ENCODE results near the gene TNFRSF14.

TNFRSF14 gene

DNA sequence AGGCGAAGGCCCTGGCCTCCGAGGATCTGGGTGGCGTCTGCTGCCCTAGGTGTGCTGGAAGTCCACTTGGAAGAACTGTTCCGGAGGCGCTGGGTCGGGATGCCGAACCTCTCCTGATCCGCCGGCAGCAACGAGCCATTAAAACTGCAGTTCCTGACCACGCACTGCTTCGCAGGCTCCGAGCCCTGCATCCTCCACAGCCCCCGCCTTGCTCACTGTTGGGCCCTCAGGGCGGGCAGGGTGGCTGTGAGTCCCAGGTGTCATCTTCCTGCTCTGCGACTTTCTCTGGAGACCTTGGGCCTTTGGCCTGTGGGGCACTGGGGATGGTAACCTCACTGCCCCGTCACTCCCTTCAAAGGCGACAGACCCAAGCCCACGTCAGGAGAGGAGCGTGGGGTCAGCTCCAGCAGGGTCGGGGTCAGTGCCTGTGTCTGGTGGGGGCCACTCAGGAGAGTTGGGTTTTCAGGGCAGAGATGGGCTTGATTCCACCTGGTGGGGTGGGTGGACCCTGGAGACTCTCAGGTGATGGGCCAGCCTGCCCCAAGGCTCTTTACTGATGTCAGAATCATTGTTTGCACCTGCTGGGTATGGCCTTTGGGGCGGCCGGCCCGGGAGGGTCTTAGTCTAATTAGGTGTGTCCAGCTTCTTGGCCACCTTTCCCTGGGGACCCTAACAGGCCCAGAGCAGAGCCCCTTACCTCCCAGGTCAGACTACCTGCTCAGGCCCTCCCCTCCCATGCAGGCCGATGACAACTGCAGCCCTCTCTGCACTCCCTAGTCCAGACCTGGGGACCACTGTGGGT lies 33.5 kb downstream of the TNFRSF14 start:
- no peak for DNase-seq

DNA sequence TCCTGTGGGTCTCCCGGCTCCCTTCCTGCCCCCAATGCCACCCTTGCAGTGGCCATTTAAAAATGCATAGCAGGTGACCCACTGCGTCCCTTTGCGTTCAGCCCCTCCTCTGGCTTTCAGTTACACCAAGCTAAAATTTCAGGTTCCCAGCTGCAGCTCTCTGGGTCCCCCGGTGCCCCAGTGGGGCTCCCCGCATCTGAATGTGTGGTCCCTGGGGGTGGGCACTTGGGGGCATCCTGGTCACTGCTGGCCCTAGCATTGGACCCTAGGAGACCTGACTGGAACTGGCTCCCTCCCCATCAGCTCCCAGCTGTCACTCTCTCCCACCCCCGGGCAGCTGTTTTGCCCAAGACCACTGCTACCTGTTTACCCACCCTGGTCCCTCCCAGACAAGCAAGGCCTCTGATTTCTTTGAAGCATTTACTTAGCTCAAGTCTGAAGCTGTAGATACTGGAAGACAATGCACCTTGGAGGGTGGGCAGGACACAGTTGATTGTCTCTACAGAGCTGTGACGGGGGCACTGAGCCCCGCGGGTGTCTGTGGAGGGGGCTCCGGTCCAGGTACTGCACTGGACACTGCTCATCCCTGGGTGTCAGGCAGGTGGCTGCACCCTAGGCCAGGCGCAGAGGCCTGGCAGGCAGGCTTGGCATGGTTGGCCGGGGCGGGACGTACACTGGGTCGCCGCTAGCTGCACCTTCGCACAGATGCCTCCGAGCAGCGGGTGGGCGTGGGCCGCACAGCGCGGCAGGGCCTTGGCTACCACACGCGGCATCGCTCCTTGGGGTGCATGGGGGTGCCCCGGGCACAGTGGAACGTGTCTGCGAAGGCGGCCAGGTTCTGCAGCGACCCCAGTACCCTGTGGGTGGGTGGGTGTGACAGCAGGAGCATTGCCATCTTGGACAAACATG lies 34.3 kb downstream of the TNFRSF14 start:
- DNase-seq = no peak

DNA sequence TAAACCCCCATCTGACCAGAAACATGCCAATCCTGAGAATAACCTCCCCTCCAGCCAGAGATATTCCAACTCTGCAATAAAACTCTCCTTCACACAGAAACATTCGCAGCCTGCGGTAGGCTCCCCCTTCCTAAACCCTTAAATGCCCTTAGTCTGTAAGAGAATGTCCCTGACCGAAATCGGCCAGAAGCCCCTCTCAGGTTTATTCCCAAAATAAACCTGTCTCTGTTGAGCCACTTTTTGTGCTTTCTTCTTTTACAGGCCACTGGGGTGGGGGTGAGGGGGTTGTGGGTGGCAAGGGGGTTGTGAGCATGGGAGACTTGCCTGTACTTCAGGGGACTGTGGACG lies 35.0 kb downstream of the TNFRSF14 start:
- DNase-seq = no peak

DNA sequence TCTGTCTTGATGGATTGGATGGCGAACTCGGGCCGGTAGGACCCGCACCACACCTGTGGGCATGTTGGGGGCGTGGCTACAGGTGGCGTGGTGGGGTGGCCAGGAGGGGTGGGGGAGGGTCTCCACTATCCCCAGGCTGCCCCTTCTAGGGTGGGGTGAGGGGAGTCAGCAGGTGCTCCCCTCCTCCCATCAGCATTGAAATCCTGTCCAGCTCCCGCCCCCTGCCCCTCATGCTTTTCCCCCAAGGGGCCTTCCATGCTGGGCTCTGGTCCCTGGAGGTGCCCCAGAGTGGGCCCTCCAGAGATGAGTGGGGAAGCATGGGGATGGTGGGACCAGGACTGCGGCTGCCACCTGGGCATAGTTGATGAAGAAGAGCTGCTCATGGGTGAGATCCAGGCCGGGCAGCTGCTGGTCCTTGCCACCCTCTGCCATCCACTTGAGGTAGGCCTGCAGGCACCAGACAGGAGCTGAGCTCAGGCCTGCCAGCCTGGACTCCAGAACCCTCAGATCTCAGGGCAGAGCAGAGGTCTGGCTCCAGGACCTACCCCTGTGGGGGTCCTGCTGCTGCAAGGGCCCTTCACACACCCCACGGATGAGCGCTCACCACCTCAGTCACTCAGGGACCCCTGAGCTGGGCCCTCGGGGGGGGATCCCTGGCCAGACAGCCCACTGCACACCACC lies 35.5 kb downstream of the TNFRSF14 start:
- no peak for DNase-seq

DNA sequence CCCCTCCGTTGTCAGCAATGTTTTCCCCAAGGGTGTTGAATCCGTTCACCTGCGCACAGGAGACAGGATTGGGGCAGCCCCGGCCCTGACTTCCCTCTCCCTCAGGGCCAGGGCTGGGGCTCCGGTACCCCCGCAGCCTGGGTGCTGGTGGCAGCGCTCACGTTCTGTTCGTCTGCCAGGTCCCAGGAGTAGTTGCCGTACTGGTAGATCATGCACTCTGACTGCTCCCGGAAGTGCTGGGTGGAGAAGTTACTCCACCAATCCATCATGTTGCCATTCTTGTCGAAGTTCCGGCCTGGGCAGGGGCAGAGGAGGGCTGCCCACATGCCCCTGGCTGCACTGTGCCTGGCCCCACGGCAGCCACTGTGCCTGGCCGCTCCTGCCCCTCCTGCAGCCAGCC lies 36.5 kb downstream of the TNFRSF14 start:
- no peak for DNase-seq

DNA sequence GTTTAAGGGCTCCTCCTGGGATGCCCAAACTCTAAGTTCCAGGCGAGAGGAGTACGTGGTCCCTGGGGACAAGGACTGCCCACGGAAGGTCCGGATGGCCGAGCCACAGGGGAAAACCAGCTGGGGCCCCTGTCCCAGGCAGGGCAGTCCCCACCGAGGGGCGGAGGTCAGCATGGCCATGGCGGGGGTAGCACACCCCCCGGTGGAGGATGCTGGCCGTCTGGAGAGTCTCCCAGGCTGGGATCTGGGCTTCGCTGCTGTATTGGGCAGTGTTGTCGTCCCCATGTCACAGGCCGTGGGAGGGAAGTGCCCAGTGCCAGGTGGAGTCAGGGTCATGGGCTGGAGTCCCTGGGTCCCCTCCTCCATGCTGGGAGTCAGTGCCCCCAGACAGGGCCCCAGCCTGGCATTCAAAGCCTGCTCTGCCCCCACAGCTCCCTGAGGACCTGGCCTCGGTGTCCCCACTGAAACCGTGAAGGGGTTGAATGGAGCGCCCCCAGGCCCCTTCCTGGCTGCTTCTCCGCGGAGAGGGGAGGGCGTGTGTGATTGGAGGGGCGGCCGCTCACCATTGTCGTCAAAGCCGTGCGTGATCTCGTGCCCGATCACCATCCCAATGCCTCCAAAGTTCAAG lies 37.2 kb downstream of the TNFRSF14 start:
- no peak for DNase-seq

DNA sequence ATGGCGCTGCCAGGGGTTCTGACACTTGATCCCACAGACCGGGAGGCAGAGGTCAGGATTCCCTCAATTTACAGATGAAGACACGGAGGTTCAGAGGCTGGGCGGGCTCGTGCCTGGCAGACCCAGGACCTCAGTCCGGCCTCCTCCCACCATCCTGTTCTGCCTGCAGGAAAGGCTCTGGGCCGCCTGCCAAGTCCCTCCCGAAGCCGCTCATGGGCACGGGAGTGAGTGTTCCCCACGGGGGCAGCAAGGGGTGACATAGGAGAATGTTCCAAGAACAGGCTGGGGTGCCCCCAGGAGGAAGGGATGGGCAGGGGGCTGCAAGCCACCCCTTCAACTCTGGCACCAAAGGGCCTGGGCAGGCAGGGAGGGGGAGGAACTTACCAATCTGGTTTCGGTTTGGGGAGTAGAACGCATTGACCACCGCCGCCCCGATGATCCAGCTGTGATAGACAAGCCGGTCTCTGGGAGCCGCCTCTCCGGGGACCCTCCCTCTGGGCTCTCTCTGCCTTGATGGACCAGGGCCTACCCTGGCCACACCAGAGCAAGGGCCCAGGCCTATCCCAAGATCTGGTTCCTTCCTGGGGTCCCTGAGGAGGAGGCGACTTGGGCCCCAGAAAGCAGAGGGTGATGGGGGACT lies 38.0 kb downstream of the TNFRSF14 start:
- DNase-seq = no peak

DNA sequence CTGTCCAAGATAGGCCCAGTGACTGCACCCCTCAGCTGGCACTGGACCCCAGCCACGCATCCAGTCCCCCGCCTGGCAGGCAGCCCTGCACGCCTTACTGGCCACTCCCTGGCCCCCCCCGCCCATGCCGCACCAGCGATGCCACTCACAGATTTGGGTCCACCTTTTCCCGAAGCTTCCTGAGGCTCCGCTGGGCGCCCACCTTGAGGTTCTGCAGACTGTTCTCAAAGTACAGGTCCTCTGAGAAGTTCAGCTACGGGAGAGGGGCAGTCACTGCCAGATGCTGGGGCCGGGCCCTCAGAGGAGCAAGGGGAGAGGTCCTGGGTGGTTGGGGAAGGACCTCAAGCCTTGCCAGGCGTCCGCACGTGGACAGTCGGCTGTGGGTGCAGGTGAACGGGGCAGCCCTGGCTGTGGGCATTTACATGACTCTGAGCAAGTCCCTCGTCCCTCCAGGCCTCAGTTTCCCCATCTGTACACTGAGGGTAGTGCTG lies 38.5 kb downstream of the TNFRSF14 start:
- DNase-seq = no peak

DNA sequence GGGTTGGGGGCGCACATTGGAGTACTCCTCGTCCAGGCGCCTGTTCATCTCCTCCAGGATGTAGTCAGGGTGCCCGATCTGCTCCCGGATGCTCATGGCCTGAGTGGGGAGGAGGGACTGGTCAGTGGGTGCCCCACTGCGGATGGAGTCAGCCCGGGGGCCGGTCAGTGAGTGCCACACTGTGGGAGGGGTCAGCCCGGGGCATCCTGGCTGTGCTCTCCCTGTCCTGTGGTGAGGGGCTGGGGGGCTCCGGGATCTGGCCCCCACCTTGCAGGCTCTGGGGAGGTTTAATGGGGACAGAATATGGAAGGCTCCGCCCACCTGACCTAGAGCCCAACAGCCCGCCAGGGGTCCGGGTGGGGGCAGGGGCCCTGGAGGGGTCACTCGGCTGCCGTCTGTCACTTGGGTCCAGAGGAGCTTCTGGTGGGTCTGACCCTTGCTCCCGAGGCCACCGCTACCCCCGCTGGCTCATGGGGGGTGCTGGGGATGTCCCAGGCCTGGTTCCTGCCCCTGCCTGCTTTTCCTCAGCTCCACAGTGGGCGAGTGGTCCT lies 39.2 kb downstream of the TNFRSF14 start:
- DNase-seq = no peak

DNA sequence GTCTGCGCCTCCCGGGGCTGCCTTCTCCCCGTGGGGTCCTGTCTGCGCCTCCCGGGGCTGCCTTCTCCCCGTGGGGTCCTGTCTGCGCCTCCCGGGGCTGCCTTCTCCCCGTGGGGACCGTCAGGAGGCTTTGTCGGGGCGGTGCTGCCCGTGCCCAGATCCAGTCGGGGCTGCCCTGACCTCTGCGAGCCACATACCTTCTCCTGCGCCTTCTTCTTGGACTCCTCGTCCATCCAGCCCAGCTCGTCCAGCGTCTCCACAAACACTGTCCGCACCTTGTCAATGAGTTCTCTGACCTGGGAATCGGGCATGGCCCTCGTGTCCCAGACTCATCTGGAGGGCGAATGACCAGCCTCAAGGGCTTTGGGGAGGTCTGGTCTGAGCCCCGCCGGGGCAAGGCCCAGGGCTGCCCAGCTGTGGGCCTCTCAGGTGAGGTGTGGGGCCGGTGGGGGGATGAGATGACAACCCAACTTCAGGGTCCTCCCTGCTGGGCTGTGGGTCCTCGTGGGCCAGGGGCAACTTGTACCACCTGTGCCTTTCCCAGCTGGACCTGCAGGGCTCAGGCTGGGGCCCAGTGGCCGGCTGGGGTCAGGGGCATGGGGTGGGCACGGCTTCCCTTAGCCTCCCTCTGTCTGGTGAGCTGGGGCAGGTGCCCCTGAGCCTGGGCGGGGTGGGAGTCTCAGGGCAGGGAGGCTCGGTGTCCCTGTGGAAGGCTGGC lies 39.8 kb downstream of the TNFRSF14 start:
- DNase-seq = no peak

DNA sequence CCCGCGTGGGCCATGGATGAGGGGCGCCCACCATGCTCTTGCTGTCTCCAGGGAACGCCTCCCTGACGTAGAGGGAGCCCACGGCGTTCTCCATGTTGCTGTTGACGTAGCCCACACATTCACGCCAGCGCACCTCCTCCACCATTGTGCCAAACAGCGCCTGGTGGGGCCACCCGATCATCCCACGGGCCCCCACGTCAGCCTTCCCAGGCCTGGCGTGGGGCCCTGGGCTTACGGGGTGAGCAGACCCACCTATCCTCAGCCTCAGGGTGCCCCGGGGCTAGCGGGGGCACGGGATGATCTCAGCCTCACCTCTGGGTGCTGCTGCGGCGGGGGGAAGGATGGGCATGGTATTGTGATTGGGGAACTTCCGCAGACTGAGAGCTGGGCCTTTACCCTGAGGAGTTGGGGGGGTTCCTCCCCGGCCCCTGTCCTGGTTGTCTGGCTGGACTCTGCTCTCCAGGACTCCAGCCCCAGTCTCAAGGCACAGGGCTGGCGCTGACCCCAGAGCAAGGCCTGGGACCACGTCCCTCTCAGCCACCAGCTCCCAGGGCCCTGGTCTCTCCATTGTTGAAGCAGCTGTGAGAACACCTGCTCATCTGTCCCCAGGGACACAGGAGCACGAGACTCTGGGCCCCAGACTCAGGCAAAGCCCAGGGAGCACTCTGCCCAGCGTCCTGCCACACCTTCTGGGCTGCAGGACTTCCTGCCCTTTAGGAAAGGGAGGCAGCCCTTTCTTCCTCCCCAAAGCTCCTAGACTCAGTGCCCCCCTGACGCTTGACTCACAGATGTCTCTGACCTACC lies 40.6 kb downstream of the TNFRSF14 start:
- no peak for DNase-seq

DNA sequence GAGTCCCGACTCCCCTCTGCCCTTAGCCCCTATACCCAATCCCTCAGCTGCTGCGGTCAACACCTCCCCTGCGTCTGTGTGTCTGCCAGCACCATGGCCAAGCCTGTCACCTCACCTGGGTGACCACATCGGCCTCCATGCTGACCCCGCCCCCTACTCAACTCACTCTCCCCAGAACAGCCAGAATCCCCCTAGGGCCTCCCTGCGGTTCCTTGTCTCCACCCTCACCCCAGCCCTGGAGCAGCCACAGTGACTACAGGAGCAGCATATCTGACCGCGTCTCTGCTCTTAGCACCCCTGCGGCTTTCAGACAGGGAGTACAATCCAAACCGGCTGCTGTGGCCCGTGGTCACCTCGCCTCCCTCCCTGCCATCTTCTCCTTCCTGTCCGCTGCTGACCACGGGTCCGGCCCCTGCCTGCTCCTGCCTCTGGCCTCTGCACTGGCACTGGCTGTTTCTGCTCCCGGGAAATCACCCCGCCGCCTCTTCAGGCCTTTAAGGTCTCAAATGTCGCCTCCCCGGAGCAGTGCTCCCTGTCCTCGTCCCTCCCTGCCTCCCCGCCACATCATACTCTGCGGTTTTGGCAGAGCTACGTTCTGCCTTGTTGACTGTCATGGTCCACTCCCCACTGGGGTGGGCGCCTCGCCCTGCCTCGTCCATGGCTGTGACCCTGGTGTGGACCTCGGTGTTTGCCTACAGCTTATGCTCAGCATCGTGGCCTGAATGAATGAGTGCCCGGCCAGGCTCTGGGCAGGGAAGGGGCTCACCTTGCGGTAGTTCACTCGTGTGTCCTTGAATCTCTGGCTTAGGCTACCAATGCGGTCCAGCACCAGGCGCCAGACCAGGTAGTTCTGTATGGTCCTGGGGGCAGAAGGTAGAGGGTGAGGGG lies 41.5 kb downstream of the TNFRSF14 start:
- DNase-seq = no peak

DNA sequence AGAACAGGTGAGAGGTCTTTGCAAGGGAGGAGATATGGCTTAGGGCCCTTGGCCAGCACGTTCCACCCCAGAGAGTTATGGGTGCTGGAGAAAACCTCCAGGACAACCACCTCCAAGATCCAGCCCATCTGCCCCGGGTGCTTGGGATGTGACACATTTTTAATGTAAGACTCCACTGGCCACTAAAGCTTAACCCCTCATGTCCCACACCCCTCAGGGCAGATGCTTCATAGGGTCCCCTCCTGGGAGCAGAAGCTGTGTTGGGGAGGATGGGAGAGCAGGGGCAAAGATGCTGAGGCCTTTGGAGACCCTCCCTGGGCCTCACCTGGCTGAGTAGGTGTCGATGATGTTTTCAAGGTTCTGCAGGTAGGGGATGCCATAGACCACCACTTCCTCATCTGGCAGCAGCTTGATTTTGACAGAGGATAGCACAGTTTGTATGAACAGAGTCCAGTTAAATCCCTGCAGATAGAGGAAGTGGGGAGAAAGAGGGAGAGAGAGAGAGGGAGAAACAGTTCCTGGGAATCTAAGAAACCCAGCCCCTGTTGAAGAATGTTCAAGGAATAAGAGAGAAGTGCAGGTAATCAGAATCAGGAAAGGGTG lies 42.3 kb downstream of the TNFRSF14 start:
- DNase-seq = no peak

DNA sequence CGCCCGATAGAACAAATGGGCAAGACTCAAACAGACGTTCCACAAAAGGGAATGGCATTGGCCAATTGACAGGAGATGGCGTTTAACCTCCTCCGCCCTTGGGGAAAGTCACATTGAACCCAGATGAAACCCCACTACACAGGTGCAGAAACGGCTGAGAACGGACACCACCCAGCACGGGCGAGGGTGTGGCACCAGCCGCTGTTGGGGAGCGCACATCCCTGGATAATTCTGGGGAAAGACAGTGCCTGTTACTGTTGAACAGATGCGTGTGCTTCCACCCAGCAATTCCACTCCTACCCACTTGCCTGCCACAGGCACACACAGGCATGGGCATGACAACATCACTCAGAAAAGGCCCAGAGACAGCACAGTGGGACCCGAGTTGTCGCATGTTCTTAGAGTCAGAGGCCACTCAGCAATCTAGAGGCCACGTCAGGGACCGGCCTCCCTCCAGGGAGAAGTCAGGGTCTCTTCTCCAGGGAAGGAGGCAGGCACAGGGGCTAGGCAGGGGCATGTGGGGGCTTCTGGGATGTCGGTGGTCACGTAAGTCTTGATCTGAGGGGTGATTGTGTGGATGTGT lies 45.6 kb downstream of the TNFRSF14 start:
- DNase-seq = no peak

DNA sequence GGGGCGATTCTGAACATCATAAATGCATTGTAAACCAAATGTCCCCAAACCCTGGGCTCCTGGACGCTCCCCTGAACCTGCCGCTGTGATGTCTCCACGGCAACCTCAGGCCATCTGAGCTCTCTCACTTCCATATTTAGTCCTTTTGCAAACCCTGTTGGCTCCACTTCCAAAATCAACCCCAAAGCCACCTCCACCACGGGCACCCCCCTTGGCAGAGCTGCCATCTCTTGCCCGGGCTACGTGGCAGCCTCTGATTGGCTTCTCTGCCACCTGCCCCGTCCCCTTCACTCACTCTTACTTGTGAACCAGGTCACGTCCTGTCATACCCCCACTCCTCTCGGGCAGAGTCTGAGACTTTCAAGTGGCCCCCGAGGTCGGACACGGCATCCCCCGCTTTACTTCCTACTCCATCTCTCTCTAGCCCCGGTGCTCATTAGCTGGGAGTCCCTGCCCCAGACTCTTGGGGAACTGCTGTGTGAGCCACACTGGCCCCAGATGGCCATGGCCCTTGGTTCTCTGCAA lies 46.2 kb downstream of the TNFRSF14 start:
- no peak for DNase-seq

DNA sequence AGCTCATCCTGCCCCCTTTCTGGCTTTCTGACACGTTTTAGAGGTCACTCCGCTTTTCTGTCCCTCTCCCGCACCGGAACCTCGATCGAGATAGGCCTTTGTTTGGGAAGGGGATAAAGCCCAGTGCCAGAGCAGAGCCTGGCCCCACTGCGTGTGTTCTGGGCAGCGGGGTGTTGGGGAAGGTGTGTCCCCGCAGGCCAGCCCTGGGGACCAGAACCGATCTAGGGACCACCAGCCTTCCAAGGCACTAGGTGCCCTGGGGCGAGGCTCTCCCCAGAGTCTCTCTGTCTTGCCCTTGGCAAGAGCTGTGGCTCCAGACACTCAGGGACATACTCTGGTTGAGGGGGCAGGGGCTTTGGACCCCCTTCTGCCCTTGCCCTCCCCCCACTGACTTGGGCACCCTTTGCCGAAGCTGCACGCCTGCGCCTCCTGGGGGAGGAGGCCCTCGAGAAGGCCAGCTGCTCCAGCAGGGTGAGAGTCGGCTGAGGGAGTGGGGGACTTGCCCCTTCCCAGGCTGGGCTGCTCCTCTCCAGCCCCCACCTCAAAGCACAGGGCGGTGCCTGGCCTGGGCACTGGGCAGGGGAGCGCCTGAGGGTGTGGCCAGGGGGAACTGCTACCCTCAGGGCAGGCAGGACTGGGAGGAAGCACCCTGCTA lies 46.8 kb downstream of the TNFRSF14 start:
- DNase-seq = no peak

DNA sequence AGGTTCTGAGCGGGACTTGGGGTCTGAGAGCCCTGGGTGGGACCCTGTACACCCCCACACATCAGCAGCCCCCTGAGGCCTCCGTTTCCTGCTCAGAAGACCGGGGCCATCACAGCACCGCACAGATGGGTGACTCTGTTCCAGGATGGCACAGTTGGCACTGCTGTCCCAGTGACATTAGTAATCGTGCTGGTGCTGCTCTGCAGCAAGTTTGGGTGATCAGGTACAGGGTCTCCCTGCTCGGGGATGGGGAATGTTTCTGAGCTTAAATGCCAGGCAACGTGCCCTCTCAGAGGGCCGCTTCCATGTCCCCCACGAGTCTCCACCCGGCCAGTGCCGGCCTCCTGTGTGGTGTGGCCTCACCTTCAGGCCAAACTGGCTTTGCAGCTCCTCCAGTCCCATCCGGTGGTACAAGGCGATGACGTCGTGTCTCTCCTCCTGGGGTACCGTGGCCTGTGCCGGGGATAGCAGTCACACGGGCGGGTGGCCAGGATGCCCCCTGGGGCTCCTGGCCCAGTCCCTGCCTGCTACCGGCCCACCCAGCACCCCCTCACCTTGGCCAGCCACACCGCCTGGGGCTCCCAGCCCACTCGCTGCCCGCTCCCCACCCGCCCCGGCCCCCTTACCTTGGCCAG lies 47.5 kb downstream of the TNFRSF14 start:
- DNase-seq = no peak

Data from activated CD4-positive, alpha-beta T cell treated with anti-CD3 and anti-CD28 coated beads, Interleukin-2, amount 50 U/mL, for 16 hours (primary cell).